GM19099 (cell line): Measurements from ENCODE around the gene MRC2.

Source experiments
- POLR2A ChIP-seq: IDR thresholded peaks from 3 replicates; pipeline ENCODE4 v1.6.1; 2011; ENCODE audit warnings: low read depth; ENCODE audit not compliant: insufficient read length; ENCODE audit errors: extremely low read depth

The MRC2 gene

GRCh38 chr17:62629556-62630364, 2.3 kb downstream of the MRC2 start:
- no peak for TF ChIP-seq POLR2A

- TF ChIP-seq POLR2A = no peak
Measured at GRCh38 chr17:62630365-62631085, 3.1 kb downstream of the MRC2 start.

- no peak for TF ChIP-seq POLR2A
Measured at GRCh38 chr17:62631086-62631935, 3.8 kb downstream of the MRC2 start.

- TF ChIP-seq POLR2A = no peak
Measured at GRCh38 chr17:62631936-62632924, 4.8 kb downstream of the MRC2 start.

- TF ChIP-seq POLR2A = no peak
Measured at GRCh38 chr17:62637809-62638208, 10.3 kb downstream of the MRC2 start.

GRCh38 chr17:62641153-62641552, 13.7 kb downstream of the MRC2 start:
- no peak for TF ChIP-seq POLR2A

- TF ChIP-seq POLR2A = no peak
Measured at GRCh38 chr17:62641951-62642350, 14.5 kb downstream of the MRC2 start.

GRCh38 chr17:62643496-62643895, 16.0 kb downstream of the MRC2 start:
- TF ChIP-seq POLR2A = no peak

- no peak for TF ChIP-seq POLR2A
Measured at GRCh38 chr17:62644487-62645173, 17.2 kb downstream of the MRC2 start.

GRCh38 chr17:62648251-62648955, 20.9 kb downstream of the MRC2 start:
- TF ChIP-seq POLR2A = no peak

- TF ChIP-seq POLR2A = no peak
Measured at GRCh38 chr17:62648956-62649294, 21.5 kb downstream of the MRC2 start.

- TF ChIP-seq POLR2A = no peak
Measured at GRCh38 chr17:62649570-62649969, 22.1 kb downstream of the MRC2 start.

- TF ChIP-seq POLR2A = no peak
Measured at GRCh38 chr17:62650587-62650986, 23.1 kb downstream of the MRC2 start.

GRCh38 chr17:62652251-62653001, 25.0 kb downstream of the MRC2 start:
- peak; percentile 16 for TF ChIP-seq POLR2A
